Measurements from ENCODE around the gene GALNT15. TPM values are rescaled to one million over a fixed set of nuclear protein-coding genes. Genes with fewer than 3 reads are reported as not detected.

GALNT15 gene
- total and polyA plus RNA-seq, 2 donors from 2014 or later: 5.5 to 39.9 TPM

GRCh38 chr3:16277471-16277870 lies 103.0 kb downstream of the GALNT15 start:
- Histone ChIP-seq H3K9ac (ENCODE audit: low read length in 3 of 3) (no peak overlapping the region), H3K4me3 (ENCODE audit: low read length in 3 of 3) (no peak overlapping the region), H3K27me3 (ENCODE audit: control insufficient read depth, insufficient read depth, low read length) (no peaks in the 10 kb centered on the region), H3K4me1 (ENCODE audit: control insufficient read depth in 2 of 3, insufficient read depth in 2 of 3, low read depth in 1 of 3, low read length in 3 of 3) (no peaks in the 10 kb centered on the region), H3K9me3 (ENCODE audit: control insufficient read depth in 2 of 3, insufficient read depth in 1 of 3, low read length in 3 of 3) (no peaks in the 10 kb centered on the region), H3K27ac (ENCODE audit: low read depth in 2 of 2, low read length in 2 of 2) (no peak overlapping the region), H3K36me3 (ENCODE audit: control insufficient read depth in 2 of 3, insufficient read depth in 3 of 3, low read length in 3 of 3) (peaks cover 3 to 12% (median 6%) of the 10 kb centered on the region in 3 donors)
- no peak for DNase-seq
- no peak for TF ChIP-seq CTCF (IDR thresholded peaks at IDR 0.05; ENCODE audit: borderline replicate concordance, extremely low read depth, insufficient read depth)
- FAIRE-seq: no peak
- intact Hi-C loops (cut with DNase I): no loop called here

GRCh38 chr3:16279010-16279801 lies 104.7 kb downstream of the GALNT15 start:
- Histone ChIP-seq H3K36me3 (ENCODE audit: control insufficient read depth in 2 of 3, insufficient read depth in 3 of 3, low read length in 3 of 3) (peaks cover 3 to 24% (median 12%) of the 10 kb centered on the region in 3 donors), H3K9ac (ENCODE audit: low read length in 3 of 3) (no peak overlapping the region), H3K9me3 (ENCODE audit: control insufficient read depth in 2 of 3, insufficient read depth in 1 of 3, low read length in 3 of 3) (no peaks in the 10 kb centered on the region), H3K4me1 (ENCODE audit: control insufficient read depth in 2 of 3, insufficient read depth in 2 of 3, low read depth in 1 of 3, low read length in 3 of 3) (no peaks in the 10 kb centered on the region), H3K4me3 (ENCODE audit: low read length in 3 of 3) (no peak overlapping the region), H3K27me3 (ENCODE audit: control insufficient read depth, insufficient read depth, low read length) (no peaks in the 10 kb centered on the region), H3K27ac (ENCODE audit: low read depth in 2 of 2, low read length in 2 of 2) (no peak overlapping the region)
- no peak for DNase-seq
- no peak for FAIRE-seq
- intact Hi-C loops (cut with DNase I): no loop called here
- no peak for TF ChIP-seq CTCF (IDR thresholded peaks at IDR 0.05; ENCODE audit: borderline replicate concordance, extremely low read depth, insufficient read depth)

- no peaks in the 10 kb centered on the region for H3K27me3 ChIP-seq (ENCODE audit: control insufficient read depth, insufficient read depth, low read length)
- no peaks in the 10 kb centered on the region for H3K4me1 ChIP-seq (ENCODE audit: control insufficient read depth in 2 of 3, insufficient read depth in 2 of 3, low read depth in 1 of 3, low read length in 3 of 3)
- FAIRE-seq (no peak), DNase-seq (no peak)
- no peak overlapping the region for H3K9ac ChIP-seq (ENCODE audit: low read length in 3 of 3)
- no peak overlapping the region for H3K4me3 ChIP-seq (ENCODE audit: low read length in 3 of 3)
- no peak for TF ChIP-seq CTCF (IDR thresholded peaks at IDR 0.05; ENCODE audit: borderline replicate concordance, extremely low read depth, insufficient read depth)
- no peaks in the 10 kb centered on the region for H3K9me3 ChIP-seq (ENCODE audit: control insufficient read depth in 2 of 3, insufficient read depth in 1 of 3, low read length in 3 of 3)
- H3K27ac ChIP-seq (ENCODE audit: low read depth in 2 of 2, low read length in 2 of 2): no peak overlapping the region
- intact Hi-C loops (cut with DNase I): no loop called here
- peaks cover 3 to 21% (median 11%) of the 10 kb centered on the region in 3 donors for H3K36me3 ChIP-seq (ENCODE audit: control insufficient read depth in 2 of 3, insufficient read depth in 3 of 3, low read length in 3 of 3)
These were observed 106.2 kb downstream of the GALNT15 start for GRCh38 chr3:16280671-16281070.

Other genes with a start within 250 kb of the GALNT15 start
- gene DPH3, start 90.3 kb downstream of the GALNT15 start, total RNA-seq: 19.3 TPM
- 16.3 TPM for gene DPH3, start 90.3 kb downstream of the GALNT15 start, polyA plus RNA-seq (ENCODE audit: insufficient read depth, low read depth, low replicate concordance)
- gene OXNAD1, start 90.5 kb downstream of the GALNT15 start, total RNA-seq: 17.3 TPM
- gene OXNAD1, start 90.5 kb downstream of the GALNT15 start, polyA plus RNA-seq (ENCODE audit: insufficient read depth, low read depth, low replicate concordance): 12.7 TPM